Hepatic stellate cell (primary cell): ENCODE results near the gene NR2F2.
A peak's percentile ranks its signal among the peaks of the same experiment; 100 is the strongest.

Experiments
- DNase-seq: peaks from one replicate; pipeline ENCODE4 v3.0.0; 2011; ENCODE audit warnings: low spot score

NR2F2 gene

DNA sequence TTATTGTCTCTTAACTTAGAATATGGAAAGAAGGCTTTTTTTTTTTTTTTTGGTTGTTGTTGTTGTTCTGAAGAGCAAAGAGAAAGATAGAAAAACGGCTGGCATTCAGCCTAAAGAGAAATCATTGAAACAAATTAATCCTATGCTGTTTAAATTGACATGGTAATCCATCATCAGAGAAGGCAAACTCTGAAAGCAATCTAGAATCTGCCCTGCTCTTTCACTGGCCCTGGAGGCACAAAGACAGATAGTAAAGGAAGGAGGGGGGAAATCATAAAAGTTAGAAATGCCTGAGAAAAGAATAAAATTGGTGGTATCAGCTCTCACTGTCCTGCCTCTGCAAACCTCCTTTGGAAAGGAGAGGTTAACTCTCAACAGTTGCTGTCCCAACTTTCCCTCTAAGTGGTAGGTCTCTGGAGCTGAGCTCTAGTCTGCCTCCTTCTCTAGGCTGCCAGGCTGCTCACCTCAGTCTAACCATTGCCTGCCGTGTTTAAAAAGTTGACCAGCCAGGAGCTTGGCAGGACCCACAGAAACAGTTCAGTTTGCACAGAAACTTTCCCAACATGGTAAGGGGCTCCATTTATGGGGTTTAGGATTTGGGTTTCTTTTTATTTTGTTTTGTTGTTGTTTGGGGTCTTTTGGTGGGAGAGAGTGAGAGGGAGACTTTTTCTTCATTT lies 13.4 kb upstream of the NR2F2 start:
- DNase-seq, result no peak

DNA sequence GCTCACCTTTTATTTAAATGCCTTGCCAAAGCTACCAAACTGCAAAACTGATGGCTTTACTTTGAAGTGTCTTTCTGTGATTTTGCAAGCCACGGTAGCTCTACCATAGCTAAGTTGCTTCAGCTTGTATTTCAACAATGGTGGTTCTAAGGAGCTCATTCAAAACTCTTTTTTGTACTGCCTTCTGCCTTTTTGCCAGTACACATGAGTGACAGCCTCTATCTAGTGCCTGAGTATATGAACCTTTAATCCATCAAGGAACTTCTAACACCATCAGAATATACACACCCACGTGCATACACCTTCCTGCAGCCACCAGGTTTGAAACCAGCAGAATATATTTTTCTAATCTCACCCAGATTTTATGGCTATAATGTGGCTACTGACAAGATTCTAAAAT lies 10.4 kb upstream of the NR2F2 start:
- DNase-seq, result no peak

DNA sequence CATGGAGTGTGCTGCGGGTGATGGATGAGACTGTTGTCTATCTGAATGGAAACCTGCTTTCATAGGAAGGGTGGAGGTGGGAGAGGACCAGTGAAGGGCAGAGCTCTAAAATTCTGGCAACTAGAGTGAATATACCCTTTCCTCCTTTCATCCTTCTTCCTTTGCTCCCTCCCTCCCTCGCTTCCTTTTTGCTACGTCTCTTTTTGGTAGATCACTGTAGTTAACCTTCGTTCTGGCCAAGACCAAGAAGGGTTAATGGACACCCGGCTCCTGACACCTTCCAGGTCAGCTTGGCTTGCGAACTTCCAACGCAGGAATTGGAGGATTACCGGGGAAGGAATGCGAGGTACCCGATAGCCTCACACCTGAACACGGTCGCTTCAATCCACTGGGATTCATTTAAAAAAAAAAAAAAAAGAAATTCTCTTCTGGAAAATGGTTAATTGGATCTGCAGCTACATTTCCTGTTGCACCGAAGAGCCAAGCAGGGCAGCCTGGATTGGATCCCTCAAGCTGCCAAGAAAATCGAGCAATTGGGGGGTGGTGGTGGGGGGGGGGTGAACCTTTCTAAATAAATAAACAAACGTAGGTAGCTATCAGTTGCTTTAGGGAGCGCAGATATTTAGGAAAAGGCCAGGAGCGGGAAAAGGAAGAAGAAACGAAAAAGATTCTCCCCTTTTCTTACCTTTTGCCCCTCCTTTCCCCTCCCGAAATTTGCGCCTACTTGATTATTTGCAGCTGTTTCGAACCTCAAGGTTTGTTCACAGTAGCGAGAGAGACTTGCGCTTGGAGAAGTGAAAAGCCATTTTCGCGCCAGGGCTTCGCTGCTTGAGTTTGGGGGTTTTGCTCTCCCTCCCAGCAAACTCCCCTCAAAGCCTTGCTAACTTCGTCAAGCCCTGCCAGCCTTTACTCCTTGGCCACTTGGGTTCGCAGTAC lies 9.5 kb upstream of the NR2F2 start:
- DNase-seq, result peak; percentile 26

DNA sequence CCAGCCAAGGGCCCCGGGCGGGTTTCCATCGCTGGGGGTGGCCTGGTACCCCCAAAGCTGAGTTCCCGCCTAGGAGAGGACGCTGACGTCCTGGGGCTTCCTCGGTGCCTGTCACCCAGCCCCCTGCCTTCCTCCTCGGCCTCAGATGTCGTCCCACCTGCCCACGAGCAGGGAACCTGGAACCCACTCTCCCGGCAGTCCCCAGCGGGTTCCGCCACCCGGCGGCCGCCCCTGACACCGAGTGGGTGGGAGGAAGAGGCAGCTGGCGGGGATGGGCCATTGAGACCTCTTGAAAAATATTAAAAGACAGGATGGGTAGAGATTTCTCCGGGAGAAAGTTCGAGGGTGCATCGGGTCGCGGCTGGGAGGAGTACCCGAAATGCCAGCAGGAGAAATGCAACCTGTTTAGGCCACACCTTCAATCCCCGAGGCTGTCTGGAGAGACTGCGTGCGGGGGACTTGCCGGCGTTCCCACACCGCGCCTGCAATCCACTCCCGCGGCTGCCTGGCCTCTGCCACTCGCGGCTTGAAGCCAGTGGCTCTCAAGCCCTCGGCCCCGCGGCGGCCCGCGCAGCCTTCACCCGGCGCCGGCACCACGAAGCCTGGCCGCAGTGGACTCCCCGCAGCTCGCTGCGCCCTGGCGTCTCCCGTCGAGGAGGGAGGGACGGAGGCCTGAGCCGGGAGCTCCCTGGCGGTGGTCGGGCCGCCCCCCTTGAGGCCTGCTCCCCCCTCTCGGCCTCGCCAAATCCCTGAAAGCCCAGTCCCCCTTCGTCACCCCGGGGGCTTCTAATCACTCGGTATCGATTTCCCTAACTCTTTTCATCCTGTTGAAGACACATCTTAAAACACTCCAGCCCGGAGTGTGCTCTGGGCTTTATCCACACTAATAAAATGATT lies 8.6 kb upstream of the NR2F2 start:
- DNase-seq, result peak; percentile 45

DNA sequence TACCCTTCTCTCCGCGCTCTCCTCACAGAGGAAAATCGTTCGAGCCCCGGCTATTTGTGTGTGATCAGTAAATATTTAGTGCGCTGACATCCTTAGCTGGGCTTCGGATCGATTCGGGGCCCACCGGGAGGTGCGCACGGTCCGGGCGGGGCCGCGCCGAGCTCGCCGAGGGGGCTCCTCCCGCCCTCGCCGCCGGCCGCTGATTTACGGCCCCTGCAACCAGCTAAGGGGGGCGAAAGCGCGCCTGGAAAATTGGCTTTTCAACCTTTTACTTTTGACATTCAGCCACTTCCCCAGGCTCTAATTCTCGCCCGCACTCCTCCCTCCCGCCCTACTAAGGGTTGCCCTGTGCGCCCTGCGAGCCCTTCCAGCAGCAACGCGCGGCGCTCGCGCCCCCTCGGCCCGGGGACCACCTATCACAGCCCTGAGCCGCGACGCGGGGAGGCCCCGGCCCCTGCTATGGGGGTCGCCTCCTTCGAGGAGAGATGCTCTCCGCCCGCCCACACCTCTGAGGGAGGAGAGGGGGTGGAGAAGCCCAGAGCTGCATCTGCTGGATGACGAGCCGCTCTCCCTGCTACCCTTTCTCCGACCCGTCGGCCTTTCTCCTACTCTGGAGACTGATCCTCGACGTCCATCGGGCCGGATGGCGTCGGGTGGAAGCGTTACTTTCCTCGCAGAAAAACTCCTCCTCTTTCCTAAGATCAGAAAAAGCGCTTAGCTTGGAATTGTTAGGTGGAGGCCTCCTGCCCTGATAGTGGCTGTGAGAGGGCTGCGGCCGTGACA lies 7.8 kb upstream of the NR2F2 start:
- peak; percentile 47 for DNase-seq

DNA sequence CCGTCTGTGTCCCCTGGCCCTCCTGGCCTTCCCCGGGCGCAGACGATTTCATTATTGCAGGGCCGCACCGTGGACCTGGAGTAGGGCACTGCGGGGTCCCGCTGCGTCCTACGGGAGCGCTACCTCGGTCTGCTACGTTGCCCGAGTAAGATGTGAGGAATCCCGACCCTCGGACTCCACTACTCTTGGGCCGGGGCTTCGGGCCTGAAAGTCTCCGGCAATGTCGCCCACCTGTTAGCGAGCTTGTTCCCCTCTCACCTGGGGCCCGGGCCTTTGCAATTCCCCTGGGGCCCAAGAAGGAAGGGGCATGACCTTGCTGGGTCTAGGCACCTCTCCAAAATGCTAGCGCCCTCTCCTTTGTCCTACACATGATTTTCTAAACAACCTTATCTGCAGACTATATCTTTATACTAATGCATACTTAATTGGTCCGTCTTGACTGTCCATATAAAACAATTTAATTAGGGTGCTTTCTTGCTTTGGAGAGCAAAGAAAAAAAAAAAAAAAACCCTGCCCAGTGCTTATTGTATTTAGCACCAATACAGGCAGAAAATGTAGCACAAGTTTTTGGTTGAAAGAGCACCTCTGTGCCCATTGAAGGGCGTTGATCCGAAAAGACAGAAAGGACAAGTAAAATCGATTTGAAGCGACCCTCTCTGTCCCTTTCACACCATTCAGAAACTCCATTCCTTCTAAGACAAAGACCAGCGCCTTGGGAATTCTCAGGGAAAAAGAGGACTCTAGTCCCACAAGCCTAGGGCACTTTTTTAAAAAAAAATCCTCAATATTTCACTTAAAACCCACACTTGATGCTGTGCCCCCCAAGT lies 7.0 kb upstream of the NR2F2 start:
- peak; percentile 15 for DNase-seq

DNA sequence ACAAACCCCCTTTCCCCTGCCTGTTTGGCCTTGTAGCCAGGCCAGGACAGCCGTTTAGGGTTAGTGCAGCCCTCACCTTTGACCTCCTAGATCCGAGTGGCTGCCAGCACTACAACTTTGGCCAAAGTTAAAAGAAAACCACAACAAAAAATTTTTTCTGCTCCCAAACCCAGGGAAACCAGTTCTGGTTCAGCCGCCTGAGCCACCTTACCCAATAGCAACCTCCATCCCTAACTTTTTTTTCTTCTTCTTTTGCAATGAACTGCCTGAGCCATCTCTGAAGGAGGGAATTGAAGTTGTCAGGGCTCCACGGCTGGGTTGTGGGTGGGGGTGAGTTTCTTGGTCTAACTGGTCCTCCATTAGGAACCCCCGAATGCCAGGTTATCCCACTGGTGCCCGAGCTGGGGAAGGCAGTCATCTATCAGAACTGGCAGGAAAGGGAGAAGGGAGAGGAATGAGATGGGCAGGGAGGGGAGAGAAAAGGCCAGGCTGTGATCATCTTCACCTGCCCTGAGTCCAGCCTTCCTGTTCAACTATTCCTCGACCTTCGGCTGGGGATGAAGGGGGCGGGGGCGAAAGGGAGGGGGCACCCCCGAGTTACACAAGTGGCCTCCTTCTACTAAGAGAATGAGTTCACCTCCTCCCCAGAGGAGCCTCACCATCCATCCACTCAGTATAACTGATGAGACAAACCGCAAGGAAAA lies 6.2 kb upstream of the NR2F2 start:
- peak; percentile 38 for DNase-seq

DNA sequence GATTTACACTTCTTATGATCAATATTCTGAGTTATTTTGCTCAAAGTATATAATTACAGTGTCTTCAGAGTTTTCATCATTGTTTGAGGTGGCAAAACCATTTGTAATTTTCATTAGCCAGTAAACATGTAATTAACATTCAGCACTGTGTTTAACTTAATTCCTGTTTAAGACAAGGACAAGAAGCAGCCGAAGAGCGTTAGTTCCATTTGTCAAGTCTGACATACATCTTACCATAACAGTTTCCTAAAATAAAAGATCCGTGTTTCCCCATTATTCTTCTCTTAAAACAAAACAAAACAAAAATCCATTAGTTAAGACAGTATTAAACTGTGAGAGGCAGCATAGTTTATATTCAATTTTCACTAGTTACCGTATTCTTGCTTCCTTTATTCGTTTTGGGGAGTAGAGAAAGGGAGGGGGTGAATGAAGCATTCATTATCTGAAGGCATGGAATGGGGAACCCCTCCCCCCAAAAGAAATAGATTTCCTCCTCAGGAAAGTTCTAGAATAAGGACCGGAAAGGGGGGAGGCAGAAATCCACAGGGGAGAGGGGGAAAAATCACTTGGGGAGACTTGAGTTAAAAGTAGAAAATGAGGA lies 5.5 kb upstream of the NR2F2 start:
- DNase-seq, result peak; percentile 8

- DNase-seq, result peak; percentile 47
Observed at GRCh38 chr15:96325541-96326327, 4.8 kb upstream of the NR2F2 start.

GRCh38 chr15:96326328-96327154 lies 4.0 kb upstream of the NR2F2 start:
- peak; percentile 44 for DNase-seq

- peak; percentile 74 for DNase-seq
Observed at GRCh38 chr15:96327155-96327741, 3.3 kb upstream of the NR2F2 start.

GRCh38 chr15:96328181-96328876 lies 2.2 kb upstream of the NR2F2 start:
- DNase-seq, result peak; percentile 24

DNA sequence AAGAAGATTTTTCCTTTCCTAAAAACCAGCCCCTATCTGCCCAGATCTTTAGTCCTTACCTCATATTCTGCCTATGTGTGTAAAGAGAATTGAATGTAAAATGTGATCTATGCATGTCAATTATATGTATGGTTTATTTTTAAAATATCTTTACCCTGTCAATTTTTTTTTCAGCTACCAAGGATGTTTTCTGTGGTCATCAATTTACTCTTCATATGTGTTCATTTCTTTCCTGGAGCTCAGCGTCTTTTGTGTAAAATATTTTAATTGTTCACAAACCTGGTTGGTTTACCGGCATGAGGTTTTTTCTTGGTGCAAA lies 1.7 kb upstream of the NR2F2 start:
- DNase-seq, result no peak

- DNase-seq, result peak; percentile 21
Observed at GRCh38 chr15:96329403-96329981, 1.0 kb upstream of the NR2F2 start.

GRCh38 chr15:96330064-96330449 lies 443 bp upstream of the NR2F2 start:
- peak; percentile 80 for DNase-seq

- peak; percentile 38 for DNase-seq
Observed at GRCh38 chr15:96331144-96331944, 844 bp downstream of the NR2F2 start.
